ENCODE results near the gene ARHGAP33. TPM values are rescaled to one million over a fixed set of nuclear protein-coding genes. Genes with fewer than 3 reads are reported as not detected.

The ARHGAP33 gene, protein sequence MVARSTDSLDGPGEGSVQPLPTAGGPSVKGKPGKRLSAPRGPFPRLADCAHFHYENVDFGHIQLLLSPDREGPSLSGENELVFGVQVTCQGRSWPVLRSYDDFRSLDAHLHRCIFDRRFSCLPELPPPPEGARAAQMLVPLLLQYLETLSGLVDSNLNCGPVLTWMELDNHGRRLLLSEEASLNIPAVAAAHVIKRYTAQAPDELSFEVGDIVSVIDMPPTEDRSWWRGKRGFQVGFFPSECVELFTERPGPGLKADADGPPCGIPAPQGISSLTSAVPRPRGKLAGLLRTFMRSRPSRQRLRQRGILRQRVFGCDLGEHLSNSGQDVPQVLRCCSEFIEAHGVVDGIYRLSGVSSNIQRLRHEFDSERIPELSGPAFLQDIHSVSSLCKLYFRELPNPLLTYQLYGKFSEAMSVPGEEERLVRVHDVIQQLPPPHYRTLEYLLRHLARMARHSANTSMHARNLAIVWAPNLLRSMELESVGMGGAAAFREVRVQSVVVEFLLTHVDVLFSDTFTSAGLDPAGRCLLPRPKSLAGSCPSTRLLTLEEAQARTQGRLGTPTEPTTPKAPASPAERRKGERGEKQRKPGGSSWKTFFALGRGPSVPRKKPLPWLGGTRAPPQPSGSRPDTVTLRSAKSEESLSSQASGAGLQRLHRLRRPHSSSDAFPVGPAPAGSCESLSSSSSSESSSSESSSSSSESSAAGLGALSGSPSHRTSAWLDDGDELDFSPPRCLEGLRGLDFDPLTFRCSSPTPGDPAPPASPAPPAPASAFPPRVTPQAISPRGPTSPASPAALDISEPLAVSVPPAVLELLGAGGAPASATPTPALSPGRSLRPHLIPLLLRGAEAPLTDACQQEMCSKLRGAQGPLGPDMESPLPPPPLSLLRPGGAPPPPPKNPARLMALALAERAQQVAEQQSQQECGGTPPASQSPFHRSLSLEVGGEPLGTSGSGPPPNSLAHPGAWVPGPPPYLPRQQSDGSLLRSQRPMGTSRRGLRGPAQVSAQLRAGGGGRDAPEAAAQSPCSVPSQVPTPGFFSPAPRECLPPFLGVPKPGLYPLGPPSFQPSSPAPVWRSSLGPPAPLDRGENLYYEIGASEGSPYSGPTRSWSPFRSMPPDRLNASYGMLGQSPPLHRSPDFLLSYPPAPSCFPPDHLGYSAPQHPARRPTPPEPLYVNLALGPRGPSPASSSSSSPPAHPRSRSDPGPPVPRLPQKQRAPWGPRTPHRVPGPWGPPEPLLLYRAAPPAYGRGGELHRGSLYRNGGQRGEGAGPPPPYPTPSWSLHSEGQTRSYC
- 18.7 and 19.5 TPM in 2 replicates for total RNA-seq (2021)
- long read RNA-seq, partial matches to known transcripts = 2 of 4 reads
- long read RNA-seq, other reads (novel, unspliced or antisense) = 2 of 4 reads

DNA sequence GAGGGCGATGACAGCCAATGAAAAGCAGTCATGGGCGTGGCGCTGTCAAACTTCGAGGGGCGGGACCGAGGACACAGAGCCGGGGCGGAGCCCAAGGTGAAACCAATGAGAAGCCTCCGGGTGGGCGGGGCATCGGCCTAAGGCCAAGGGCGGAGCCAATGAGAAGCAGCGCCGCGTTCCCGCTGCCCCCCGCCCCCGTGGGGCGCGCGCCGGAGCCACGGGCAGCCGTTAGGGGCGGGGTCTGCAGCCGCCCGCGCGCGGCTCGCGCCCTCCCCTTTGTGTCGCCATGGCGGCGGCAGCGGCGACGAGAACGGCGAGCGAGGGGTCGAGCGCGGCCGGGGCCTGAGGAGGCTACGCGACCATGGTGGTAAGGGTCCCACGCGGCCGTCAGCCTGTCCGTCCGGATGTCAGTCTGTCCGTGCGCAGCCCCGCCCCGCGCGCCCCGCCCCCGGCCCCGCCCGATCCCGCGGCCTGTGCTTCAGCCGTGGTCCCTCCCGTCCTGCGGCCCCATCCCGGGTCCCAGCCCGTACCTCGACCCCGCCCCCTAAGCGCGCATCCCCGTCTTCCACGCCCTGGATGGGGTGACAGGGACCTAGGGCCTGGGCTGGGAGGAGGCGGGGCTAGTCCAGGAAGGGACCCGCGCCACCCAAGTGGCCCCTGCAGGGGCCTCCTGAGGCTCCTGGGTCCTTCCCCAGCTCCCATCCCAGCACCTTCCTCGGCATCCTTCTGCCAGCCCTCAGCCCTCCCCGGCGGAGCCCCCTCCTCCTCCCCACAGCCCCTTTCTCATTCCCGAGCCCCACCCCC, at the start of gene ARHGAP33:
Gene ARHGAP33, plus strand, starts transcription at position 267 of the 804 bp plus-strand sequence. Its CDS starts 95 bp downstream, at position 362.
- H3K4me1 Mint-ChIP-seq = peaks cover 25 to 29% of the 10 kb centered on the region in 2 experiments
- no CpG with 5 or more reads among the region's 82 CpGs for WGBS (ENCODE audit: extremely low coverage, insufficient read length, low lambda C conversion rate)
- Histone ChIP-seq H3K4ac (ENCODE audit: low read depth, low read length) (no peak within 1 kb of the TSS), H3K23me2 (ENCODE audit: insufficient read length, low read depth, low read length, poor library complexity, severe bottlenecking) (peaks cover 5% of the 10 kb centered on the region), H3K27me3 (ENCODE audit: insufficient read depth, low read length) (no peaks in the 10 kb centered on the region), H3K4me2 (ENCODE audit: insufficient read depth, insufficient read length, low read length) (peak within 1 kb of the TSS; percentile 73), H3K79me1 (ENCODE audit: insufficient read depth, low read depth, low read length, poor library complexity, severe bottlenecking) (no peaks in the 10 kb centered on the region), H3K56ac (ENCODE audit: insufficient read length, low read depth, low read length) (no peak within 1 kb of the TSS), H3K79me2 (ENCODE audit: insufficient read depth, low read length) (no peaks in the 10 kb centered on the region), H3K27ac (ENCODE audit: insufficient read length, low read depth, low read length) (no peak within 1 kb of the TSS), H3K4me1 (ENCODE audit: insufficient read depth, low read length) (peaks cover 5% of the 10 kb centered on the region; the same call in 1 of the 2 replicates), H4K8ac (replicated peaks; ENCODE audit: insufficient read length, low read depth, low read length) (no peak within 1 kb of the TSS), H4K91ac (ENCODE audit: insufficient read length, low read depth, low read length) (no peak within 1 kb of the TSS), H3K23ac (ENCODE audit: insufficient read length, low read depth, low read length) (no peak within 1 kb of the TSS), H2BK15ac (ENCODE audit: low read depth, low read length) (no peak within 1 kb of the TSS), H3K14ac (ENCODE audit: insufficient read depth, low read length) (no peak within 1 kb of the TSS), H2BK120ac (ENCODE audit: low read depth, low read length, poor library complexity, severe bottlenecking) (no peak within 1 kb of the TSS), H3K18ac (ENCODE audit: insufficient read length, low read depth, low read length) (no peak within 1 kb of the TSS), H3K9me3 (ENCODE audit: control insufficient read depth, low read depth, low read length) (no peaks in the 10 kb centered on the region), H4K20me1 (ENCODE audit: control insufficient read depth, insufficient read depth, insufficient read length) (no peaks in the 10 kb centered on the region), H2BK5ac (ENCODE audit: insufficient read length, low read length) (no peak within 1 kb of the TSS), H2AK5ac (ENCODE audit: insufficient read length, low read length) (no peak within 1 kb of the TSS), H4K5ac (ENCODE audit: insufficient read length, low read depth, low read length) (no peak within 1 kb of the TSS), H2AFZ (ENCODE audit: low read length) (no peak within 1 kb of the TSS), H3T11ph (ENCODE audit: low read length) (no peak within 1 kb of the TSS), H2BK12ac (ENCODE audit: insufficient read length, low read depth, low read length) (no peak within 1 kb of the TSS), H3K9ac (ENCODE audit: extremely low read depth, insufficient read length, low read length) (no peak within 1 kb of the TSS), H2BK20ac (ENCODE audit: low read depth, low read length, poor library complexity, severe bottlenecking) (no peak within 1 kb of the TSS)
- H3K27ac Mint-ChIP-seq = peak within 1 kb of the TSS in 1 of 3 experiments; percentile 88; a peak in 1 of 7 replicates
- peaks cover 0 to 4% (median 0%) of the 10 kb centered on the region in 3 experiments; a peak in 2 of 7 replicates for H3K36me3 Mint-ChIP-seq (ENCODE audit: insufficient read depth in 1 of 3, low read depth in 3 of 3)
- DNase-seq = peak; percentile 96
- H3K9me3 Mint-ChIP-seq = no peaks in the 10 kb centered on the region; a peak in 1 of 5 replicates
- TF ChIP-seq, protein P1, sequence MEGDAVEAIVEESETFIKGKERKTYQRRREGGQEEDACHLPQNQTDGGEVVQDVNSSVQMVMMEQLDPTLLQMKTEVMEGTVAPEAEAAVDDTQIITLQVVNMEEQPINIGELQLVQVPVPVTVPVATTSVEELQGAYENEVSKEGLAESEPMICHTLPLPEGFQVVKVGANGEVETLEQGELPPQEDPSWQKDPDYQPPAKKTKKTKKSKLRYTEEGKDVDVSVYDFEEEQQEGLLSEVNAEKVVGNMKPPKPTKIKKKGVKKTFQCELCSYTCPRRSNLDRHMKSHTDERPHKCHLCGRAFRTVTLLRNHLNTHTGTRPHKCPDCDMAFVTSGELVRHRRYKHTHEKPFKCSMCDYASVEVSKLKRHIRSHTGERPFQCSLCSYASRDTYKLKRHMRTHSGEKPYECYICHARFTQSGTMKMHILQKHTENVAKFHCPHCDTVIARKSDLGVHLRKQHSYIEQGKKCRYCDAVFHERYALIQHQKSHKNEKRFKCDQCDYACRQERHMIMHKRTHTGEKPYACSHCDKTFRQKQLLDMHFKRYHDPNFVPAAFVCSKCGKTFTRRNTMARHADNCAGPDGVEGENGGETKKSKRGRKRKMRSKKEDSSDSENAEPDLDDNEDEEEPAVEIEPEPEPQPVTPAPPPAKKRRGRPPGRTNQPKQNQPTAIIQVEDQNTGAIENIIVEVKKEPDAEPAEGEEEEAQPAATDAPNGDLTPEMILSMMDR (conservative IDR thresholded peaks at IDR 0.05) = no peak
- H3K4me3 Mint-ChIP-seq = peak within 1 kb of the TSS; percentile 65 to 88
- H3K27me3 Mint-ChIP-seq (ENCODE audit: low read depth) = peaks cover 42% of the 10 kb centered on the region

Data from H9 (cell line).